GM23248 (cell line): Measurements from ENCODE around the gene SLC4A3. TPM values are rescaled to one million over a fixed set of nuclear protein-coding genes. Genes with fewer than 3 reads are reported as not detected.

Experiments
- DNase-seq: peaks from one replicate; pipeline ENCODE4 v3.0.0-alpha.2; 2015
- H2AFZ ChIP-seq: fragments of 200-600 bp; sonication (generic); 2 replicates; pipeline ENCODE4 v1.6.1; 2016; ENCODE audit warnings: antibody characterized with exemption
- H3F3A ChIP-seq: fragments of 200-600 bp; sonication (generic); 2 replicates; pipeline ENCODE4 v1.6.1; 2016; ENCODE audit warnings: mild to moderate bottlenecking, antibody characterized with exemption, mixed run types; ENCODE audit not compliant: insufficient read depth
- H3K27ac ChIP-seq: fragments of 200-600 bp; sonication (generic); 2 replicates; pipeline ENCODE4 v1.5.1; 2016; ENCODE audit warnings: mild to moderate bottlenecking
- H3K27me3 ChIP-seq: fragments of 200-600 bp; sonication (generic); replicated peaks from 2 replicates; pipeline ENCODE4 v1.6.1; 2016; ENCODE audit warnings: mild to moderate bottlenecking; ENCODE audit not compliant: insufficient read depth
- H3K36me3 ChIP-seq: fragments of 200-600 bp; sonication (generic); 2 replicates; pipeline ENCODE4 v1.6.1; 2016; ENCODE audit warnings: low read depth, mild to moderate bottlenecking
- H3K4me1 ChIP-seq: fragments of 200-600 bp; sonication (generic); 2 replicates; pipeline ENCODE4 v1.6.1; 2016; ENCODE audit warnings: mild to moderate bottlenecking; ENCODE audit not compliant: insufficient read depth
- H3K4me2 ChIP-seq: fragments of 200-600 bp; sonication (generic); one replicate; pipeline ENCODE4 v1.6.1; 2016; ENCODE audit warnings: mild to moderate bottlenecking; ENCODE audit not compliant: unreplicated experiment
- H3K4me3 ChIP-seq: fragments of 200-600 bp; sonication (generic); 2 replicates; pipeline ENCODE4 v1.5.1; 2016; ENCODE audit warnings: mild to moderate bottlenecking
- H3K79me2 ChIP-seq: fragments of 200-600 bp; sonication (generic); 2 replicates; pipeline ENCODE4 v1.6.1; 2016; ENCODE audit warnings: mild to moderate bottlenecking; ENCODE audit not compliant: insufficient read depth
- H3K9ac ChIP-seq: fragments of 200-600 bp; sonication (generic); 2 replicates; pipeline ENCODE4 v1.6.1; 2016; ENCODE audit warnings: mild to moderate bottlenecking
- H3K9me2 ChIP-seq: fragments of 200-600 bp; sonication (generic); 2 replicates; pipeline ENCODE4 v1.6.1; 2016; ENCODE audit warnings: mixed run types, mild to moderate bottlenecking, moderate library complexity; ENCODE audit not compliant: insufficient read depth
- H3K9me3 ChIP-seq: fragments of 200-600 bp; sonication (generic); one replicate; pipeline ENCODE4 v1.6.1; 2017; ENCODE audit warnings: low read depth
- H4K20me1 ChIP-seq: fragments of 200-600 bp; sonication (generic); 2 replicates; pipeline ENCODE4 v1.6.0; 2016; ENCODE audit not compliant: insufficient read depth
- EZH2 ChIP-seq: fragments of 200-600 bp; sonication (generic); IDR thresholded peaks from 2 replicates; pipeline ENCODE4 v1.6.1; 2018; ENCODE audit warnings: antibody characterized with exemption, mild to moderate bottlenecking; ENCODE audit not compliant: insufficient read depth, poor library complexity, severe bottlenecking
- EZH2phosphoT487 ChIP-seq: fragments of 200-600 bp; sonication (generic); IDR thresholded peaks from 2 replicates; pipeline ENCODE4 v1.6.1; 2018; ENCODE audit warnings: antibody characterized with exemption, moderate library complexity, mild to moderate bottlenecking, low read depth; ENCODE audit not compliant: insufficient read depth
- WGBS, 2 experiments: methylation state at CpG; one replicate each; pipeline ENCODE4 v1.1.6; 2015 to 2017; ENCODE audit warnings: low lambda C conversion rate in 2 of 2, low coverage in 1 of 2; ENCODE audit errors: missing lambda C conversion rate in 2 of 2; 5-methylcytosine and 5-hydroxymethylcytosine counted together
- in situ Hi-C: fragments of 300-500 bp; cut with MboI; formaldehyde crosslinking; loops from 2 replicates; pipeline ENCODE4 v1.15.0; 2020
- polyA plus RNA-seq: library from polyadenylated mRNA; unstranded; fragments of >200 nt; fragmentation: Nextera tagmentation; extraction: Ambion mirVana; gene quantifications from 2 replicates; pipeline ENCODE4 v1.2.1, GENCODE V29; 2016
- total RNA-seq: library from RNA; depleted of rRNA; stranded (reverse); fragments of >200 nt; shearing (Covaris generic); gene quantifications from 2 replicates; pipeline ENCODE4 v1.2.3, GENCODE V29; 2014

SLC4A3 gene
- total and polyA plus RNA-seq, 2 experiments from 2014 or later: 0.54 to 0.79 TPM

DNA sequence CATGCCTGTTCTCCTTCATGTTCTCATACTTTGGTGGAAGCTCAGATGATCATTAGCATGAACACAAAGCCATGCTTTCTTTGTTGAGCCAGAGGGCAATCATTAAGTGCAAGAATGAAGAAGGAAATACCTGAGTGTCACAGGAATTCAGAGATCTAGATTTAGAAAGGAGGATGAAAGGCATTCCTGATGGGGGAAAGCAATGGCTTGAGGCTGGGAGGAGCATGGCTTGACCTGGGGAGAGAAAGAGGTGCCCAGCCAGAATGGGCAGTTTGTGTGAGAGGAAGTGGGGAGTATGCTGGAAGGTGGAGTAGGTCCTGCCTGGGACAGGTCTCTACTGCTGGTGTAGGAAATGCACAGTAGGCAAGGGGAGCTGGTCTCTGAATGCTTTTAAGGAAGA, 35.1 kb downstream of the SLC4A3 start:
- in situ Hi-C loops: no loop called here
- no peaks in the 10 kb centered on the region for H4K20me1 ChIP-seq

DNA sequence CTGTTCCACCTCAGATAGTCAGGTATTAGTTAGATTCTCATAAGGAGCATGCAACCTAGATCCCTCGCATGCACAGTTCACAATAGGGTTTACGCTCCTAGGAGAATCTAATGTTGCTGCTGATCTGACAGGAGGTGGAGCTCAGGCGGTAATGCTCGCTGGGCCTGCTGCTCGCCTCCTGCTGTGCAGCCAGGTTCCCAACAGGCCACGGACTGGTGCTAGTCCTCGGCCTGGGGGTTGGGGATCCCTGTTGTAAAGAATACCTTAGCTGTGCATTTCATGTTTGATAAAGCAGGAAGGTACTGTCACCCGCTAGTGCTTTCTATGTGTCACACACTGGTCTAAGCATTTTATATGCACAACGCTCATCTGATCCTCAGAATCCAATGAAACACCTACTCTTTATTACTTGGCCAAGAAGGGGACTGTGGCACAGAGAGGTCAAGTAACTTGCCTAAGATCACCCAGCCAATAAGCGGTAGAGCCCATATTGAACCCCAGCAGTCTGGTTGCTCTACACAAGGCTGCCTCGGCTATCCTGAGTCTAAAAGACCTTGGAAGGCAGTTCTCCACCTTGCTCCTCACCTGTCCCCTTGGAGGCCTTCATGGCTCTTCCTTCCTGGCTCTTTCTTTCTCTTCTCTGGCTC, 35.8 kb downstream of the SLC4A3 start:
- no peaks in the 10 kb centered on the region; the same call in 1 of the 2 replicates for H3K4me1 ChIP-seq
- no peak overlapping the region for H2AFZ ChIP-seq
- no peaks in the 10 kb centered on the region for H3F3A ChIP-seq
- H3K27ac ChIP-seq: no peak overlapping the region
- no peak for TF ChIP-seq EZH2phosphoT487
- no peak for TF ChIP-seq EZH2
- WGBS, 2 experiments: 58 to 63% methylated on average over 11 of the region's 11 CpGs
- in situ Hi-C loops: no loop called here
- no peaks in the 10 kb centered on the region for H3K36me3 ChIP-seq
- H3K27me3 ChIP-seq: no peaks in the 10 kb centered on the region
- no peak for DNase-seq
- H3K4me3 ChIP-seq: no peak overlapping the region
- H3K9me2 ChIP-seq: no peaks in the 10 kb centered on the region
- no peaks in the 10 kb centered on the region for H3K9me3 ChIP-seq
- H4K20me1 ChIP-seq: no peaks in the 10 kb centered on the region
- H3K9ac ChIP-seq: no peak overlapping the region
- no peak overlapping the region for H3K4me2 ChIP-seq
- H3K79me2 ChIP-seq: no peaks in the 10 kb centered on the region

More for the DNA sequence above, 35.1 kb downstream of the SLC4A3 start:
- H3K4me2 ChIP-seq: no peak overlapping the region
- H2AFZ ChIP-seq: no peak overlapping the region
- no peaks in the 10 kb centered on the region; the same call in 1 of the 2 replicates for H3K4me1 ChIP-seq
- H3K36me3 ChIP-seq: no peaks in the 10 kb centered on the region
- no peaks in the 10 kb centered on the region for H3K9me2 ChIP-seq
- no peaks in the 10 kb centered on the region for H3K79me2 ChIP-seq
- H3K9ac ChIP-seq: no peak overlapping the region
- no peak for TF ChIP-seq EZH2phosphoT487
- TF ChIP-seq EZH2: no peak
- H3K27me3 ChIP-seq: no peaks in the 10 kb centered on the region
- H3K4me3 ChIP-seq: no peak overlapping the region
- H3K9me3 ChIP-seq: no peaks in the 10 kb centered on the region
- no peak for DNase-seq
- no peaks in the 10 kb centered on the region for H3F3A ChIP-seq
- no peak overlapping the region for H3K27ac ChIP-seq

DNA sequence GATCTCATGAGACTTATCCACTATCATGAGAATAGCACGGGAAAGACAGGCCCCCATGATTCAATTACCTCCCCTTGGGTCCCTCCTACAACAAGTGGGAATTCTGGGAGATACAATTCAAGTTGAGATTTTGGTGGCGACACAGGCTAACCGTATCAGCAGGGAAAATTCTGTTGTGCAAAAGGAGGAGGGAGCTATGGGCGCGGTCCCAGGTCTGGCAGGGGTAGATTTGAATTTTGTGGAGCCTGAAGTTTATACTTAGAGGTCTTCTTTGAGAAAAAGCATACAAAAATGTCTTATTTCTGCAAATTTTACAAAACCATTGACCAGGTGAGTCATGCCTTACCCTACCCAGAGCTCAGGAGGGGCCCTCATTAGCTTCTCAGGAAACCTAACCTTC, 36.6 kb downstream of the SLC4A3 start:
- Histone ChIP-seq H3K4me3 (no peak overlapping the region), H4K20me1 (no peaks in the 10 kb centered on the region), H3K4me1 (no peaks in the 10 kb centered on the region; the same call in 1 of the 2 replicates), H3K27me3 (no peaks in the 10 kb centered on the region), H3K27ac (no peak overlapping the region), H3K79me2 (no peaks in the 10 kb centered on the region), H3K9me3 (no peaks in the 10 kb centered on the region), H2AFZ (no peak overlapping the region), H3K36me3 (no peaks in the 10 kb centered on the region), H3K9ac (no peak overlapping the region), H3F3A (no peaks in the 10 kb centered on the region), H3K9me2 (no peaks in the 10 kb centered on the region), H3K4me2 (no peak overlapping the region)
- in situ Hi-C loops: no loop called here
- TF ChIP-seq EZH2phosphoT487 (no peak), EZH2 (no peak)
- DNase-seq: no peak
- 72 to 74% methylated on average over 5 of the region's 5 CpGs for WGBS, 2 experiments

DNA sequence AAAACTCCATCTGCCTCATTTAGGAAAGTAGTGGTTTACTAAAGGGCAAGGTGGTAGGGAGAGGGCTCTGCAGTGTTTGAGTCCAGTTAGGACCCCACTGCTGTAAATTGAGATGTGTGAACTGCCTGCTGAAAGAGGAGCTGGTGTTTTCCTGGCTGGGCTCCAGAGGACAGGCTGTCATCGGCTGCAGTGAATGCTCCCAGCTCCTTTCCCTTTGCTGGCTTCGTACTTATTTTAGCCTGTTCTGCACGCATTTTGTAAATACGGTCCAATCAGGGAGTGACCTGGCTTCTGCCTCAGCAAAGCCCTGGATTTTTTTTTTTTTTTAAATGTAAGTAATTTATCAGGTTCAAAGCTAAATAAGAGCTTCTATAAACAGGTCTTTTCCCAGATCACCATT, 37.5 kb downstream of the SLC4A3 start:
- in situ Hi-C loops: no loop called here

More for the DNA sequence above, 37.5 kb downstream of the SLC4A3 start:
- 6 to 8% methylated on average over 4 of the region's 4 CpGs for WGBS, 2 experiments
- TF ChIP-seq EZH2 (no peak), EZH2phosphoT487 (no peak)
- Histone ChIP-seq H3K4me2 (no peak overlapping the region), H3K27ac (no peak overlapping the region), H2AFZ (no peak overlapping the region), H3F3A (no peaks in the 10 kb centered on the region), H3K4me3 (no peak overlapping the region), H3K79me2 (no peaks in the 10 kb centered on the region), H3K9me3 (no peaks in the 10 kb centered on the region), H3K36me3 (no peaks in the 10 kb centered on the region), H3K4me1 (no peaks in the 10 kb centered on the region; the same call in 1 of the 2 replicates), H3K9me2 (no peaks in the 10 kb centered on the region), H3K9ac (no peak overlapping the region), H4K20me1 (no peaks in the 10 kb centered on the region), H3K27me3 (peaks cover 5% of the 10 kb centered on the region)
- DNase-seq: no peak
